GM21526 (cell line): ENCODE results near the gene GPSM1.

ENCODE experiments used
- ATAC-seq: cut with Tn5 transposase; IDR thresholded peaks from one replicate; pipeline ENCODE4 v1.9.1; 2021; ENCODE audit warnings: moderate library complexity; ENCODE audit not compliant: unreplicated experiment, low FRiP score

Gene GPSM1

GRCh38 chr9:136355616-136356557, 28.5 kb downstream of the GPSM1 start:
- no peak for ATAC-seq

GRCh38 chr9:136357202-136357725, 29.9 kb downstream of the GPSM1 start:
- no peak for ATAC-seq

- no peak for ATAC-seq
These were observed 30.7 kb downstream of the GPSM1 start for GRCh38 chr9:136358016-136358415.

GRCh38 chr9:136358888-136359287, 31.5 kb downstream of the GPSM1 start:
- ATAC-seq, result no peak

- ATAC-seq, result no peak
These were observed 32.7 kb downstream of the GPSM1 start for GRCh38 chr9:136359774-136360718.

- ATAC-seq, result no peak
These were observed 33.9 kb downstream of the GPSM1 start for GRCh38 chr9:136361047-136361753.

- no peak for ATAC-seq
These were observed 34.6 kb downstream of the GPSM1 start for GRCh38 chr9:136361754-136362449.

GRCh38 chr9:136362450-136362784, 35.1 kb downstream of the GPSM1 start:
- ATAC-seq, result no peak

- peak; percentile 60 for ATAC-seq
These were observed 36.0 kb downstream of the GPSM1 start, which contains the start of gene DNLZ for GRCh38 chr9:136363106-136363948. Gene DNLZ (minus strand): TSS chr9:136363744. CDS start chr9:136363714, 30 bp downstream.

- ATAC-seq, result no peak
These were observed 36.8 kb downstream of the GPSM1 start for GRCh38 chr9:136363949-136364748.

GRCh38 chr9:136364942-136365774, 37.8 kb downstream of the GPSM1 start:
- ATAC-seq, result no peak

- ATAC-seq, result no peak
These were observed 38.5 kb downstream of the GPSM1 start for GRCh38 chr9:136365775-136366222.

- ATAC-seq, result no peak
These were observed 39.5 kb downstream of the GPSM1 start for GRCh38 chr9:136366826-136367225.

GRCh38 chr9:136367296-136368145, 40.2 kb downstream of the GPSM1 start:
- no peak for ATAC-seq

- no peak for ATAC-seq
These were observed 40.9 kb downstream of the GPSM1 start for GRCh38 chr9:136368190-136368589.

GRCh38 chr9:136370037-136370436, 42.7 kb downstream of the GPSM1 start:
- no peak for ATAC-seq
